Neural progenitor cell (in vitro differentiated cells): ENCODE data around the gene ZNF414. TPM values are rescaled to one million over a fixed set of nuclear protein-coding genes. Genes with fewer than 3 reads are reported as not detected.

Source experiments
- DNase-seq: peaks from one replicate; pipeline ENCODE4 v3.0.0-alpha.2; 2016; ENCODE audit warnings: low spot score
- H2AFZ ChIP-seq: fragments of 200-600 bp; sonication (generic); replicated peaks from 2 replicates; pipeline ENCODE4 v1.6.1; 2016; ENCODE audit warnings: antibody characterized with exemption
- H3F3A ChIP-seq: fragments of 200-600 bp; sonication (generic); 2 replicates; pipeline ENCODE4 v1.6.1; 2016; ENCODE audit warnings: antibody characterized with exemption, low read depth
- H3K27ac ChIP-seq: fragments of 200-600 bp; sonication (generic); 2 replicates; pipeline ENCODE4 v1.5.1; 2016; ENCODE audit warnings: mild to moderate bottlenecking
- H3K27me3 ChIP-seq: fragments of 200-600 bp; sonication (generic); 2 replicates; pipeline ENCODE4 v1.6.1; 2016; ENCODE audit warnings: mild to moderate bottlenecking, moderate library complexity
- H3K36me3 ChIP-seq: fragments of 200-600 bp; sonication (generic); 2 replicates; pipeline ENCODE4 v1.5.1; 2016
- H3K4me1 ChIP-seq: fragments of 200-600 bp; sonication (generic); 2 replicates; pipeline ENCODE4 v1.6.1; 2016; ENCODE audit warnings: mixed run types
- H3K4me2 ChIP-seq: fragments of 200-600 bp; sonication (generic); 2 replicates; pipeline ENCODE4 v1.6.1; 2016
- H3K4me3 ChIP-seq: fragments of 200-600 bp; sonication (generic); 2 replicates; pipeline ENCODE4 v1.5.1; 2016
- H3K79me2 ChIP-seq: fragments of 200-600 bp; sonication (generic); 2 replicates; pipeline ENCODE4 v1.6.1; 2016; ENCODE audit warnings: low read depth
- H3K9ac ChIP-seq: fragments of 200-600 bp; sonication (generic); 2 replicates; pipeline ENCODE4 v1.6.1; 2016
- H3K9me3 ChIP-seq: fragments of 200-600 bp; sonication (generic); 2 replicates; pipeline ENCODE4 v1.5.1; 2016; ENCODE audit warnings: low read depth
- H4K20me1 ChIP-seq: fragments of 200-600 bp; sonication (generic); 2 replicates; pipeline ENCODE4 v1.6.1; 2016; ENCODE audit warnings: low read depth
- H3K27ac Mint-ChIP-seq: 3 replicates; pipeline ENCODE4 v1.8.0; 2021; ENCODE audit warnings: mixed read lengths
- H3K27me3 Mint-ChIP-seq: 2 replicates; pipeline ENCODE4 v1.8.0; 2022; ENCODE audit warnings: low read depth, mild to moderate bottlenecking, inconsistent platforms, moderate library complexity, mixed read lengths; ENCODE audit not compliant: insufficient read depth
- H3K36me3 Mint-ChIP-seq: 3 replicates; pipeline ENCODE4 v1.8.0; 2021; ENCODE audit warnings: mixed read lengths
- H3K4me1 Mint-ChIP-seq: 3 replicates; pipeline ENCODE4 v1.8.0; 2021; ENCODE audit warnings: mixed read lengths
- H3K4me3 Mint-ChIP-seq: 3 replicates; pipeline ENCODE4 v1.8.0; 2021; ENCODE audit warnings: mild to moderate bottlenecking, moderate library complexity, mixed read lengths
- H3K9me3 Mint-ChIP-seq: 3 replicates; pipeline ENCODE4 v1.8.0; 2020; ENCODE audit warnings: mixed read lengths
- EZH2 ChIP-seq: fragments of 200-600 bp; sonication (generic); IDR thresholded peaks from 2 replicates; pipeline ENCODE4 v1.6.1; 2017; ENCODE audit warnings: antibody characterized with exemption, mild to moderate bottlenecking, moderate library complexity
- EZH2phosphoT487 ChIP-seq: fragments of 200-600 bp; sonication (generic); IDR thresholded peaks from 2 replicates; pipeline ENCODE4 v1.6.1; 2017; ENCODE audit warnings: antibody characterized with exemption
- total RNA-seq: library from RNA; depleted of rRNA; stranded (reverse); fragments of >200 nt; gene quantifications from 2 replicates; pipeline ENCODE4 v1.2.3, GENCODE V29; 2015; ENCODE audit warnings: low replicate concordance
- TF ChIP-seq, protein P1 (sequence below): fragments of 200-600 bp; sonication (generic); IDR thresholded peaks from 2 replicates; pipeline ENCODE4 v1.5.1; 2017; ENCODE audit warnings: antibody characterized with exemption, mild to moderate bottlenecking

Gene ZNF414
- total RNA-seq, 1 donor from 2014 or later: 1.8 TPM

DNA sequence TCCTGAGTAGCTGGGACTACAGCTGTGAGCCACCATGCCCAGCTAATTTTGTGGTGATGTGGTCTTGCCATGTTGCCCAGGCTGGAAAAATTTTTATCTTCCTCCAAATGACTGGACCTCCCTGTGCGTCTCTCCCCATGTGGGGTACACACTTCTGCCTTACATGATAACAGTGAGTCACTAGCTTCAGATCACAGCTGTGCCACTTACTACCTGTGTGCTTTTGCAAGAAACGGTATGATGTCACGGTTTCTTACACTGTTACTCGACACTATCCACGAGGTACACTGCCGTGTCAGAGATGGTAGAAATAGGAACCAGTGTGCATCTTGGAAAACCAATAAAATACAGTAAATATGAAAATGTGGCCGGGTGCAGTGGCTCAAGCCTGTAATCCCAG is 17.5 kb upstream of the ZNF414 start:
- Histone ChIP-seq H3K9ac (no peak overlapping the region), H3K9me3 (no peaks in the 10 kb centered on the region), H3F3A (no peaks in the 10 kb centered on the region), H3K36me3 (no peaks in the 10 kb centered on the region), H3K79me2 (no peaks in the 10 kb centered on the region), H4K20me1 (peaks cover 9% of the 10 kb centered on the region), H3K4me3 (no peak overlapping the region), H3K27ac (no peak overlapping the region), H3K27me3 (peaks cover 8% of the 10 kb centered on the region), H2AFZ (no peak overlapping the region), H3K4me2 (no peak overlapping the region), H3K4me1 (no peaks in the 10 kb centered on the region)
- peaks cover 8% of the 10 kb centered on the region for H3K27me3 Mint-ChIP-seq
- no peaks in the 10 kb centered on the region for H3K9me3 Mint-ChIP-seq
- H3K27ac Mint-ChIP-seq: no peak overlapping the region
- DNase-seq: no peak
- H3K4me3 Mint-ChIP-seq: peak overlapping the region; percentile 58
- TF ChIP-seq EZH2: no peak
- TF ChIP-seq, protein P1, sequence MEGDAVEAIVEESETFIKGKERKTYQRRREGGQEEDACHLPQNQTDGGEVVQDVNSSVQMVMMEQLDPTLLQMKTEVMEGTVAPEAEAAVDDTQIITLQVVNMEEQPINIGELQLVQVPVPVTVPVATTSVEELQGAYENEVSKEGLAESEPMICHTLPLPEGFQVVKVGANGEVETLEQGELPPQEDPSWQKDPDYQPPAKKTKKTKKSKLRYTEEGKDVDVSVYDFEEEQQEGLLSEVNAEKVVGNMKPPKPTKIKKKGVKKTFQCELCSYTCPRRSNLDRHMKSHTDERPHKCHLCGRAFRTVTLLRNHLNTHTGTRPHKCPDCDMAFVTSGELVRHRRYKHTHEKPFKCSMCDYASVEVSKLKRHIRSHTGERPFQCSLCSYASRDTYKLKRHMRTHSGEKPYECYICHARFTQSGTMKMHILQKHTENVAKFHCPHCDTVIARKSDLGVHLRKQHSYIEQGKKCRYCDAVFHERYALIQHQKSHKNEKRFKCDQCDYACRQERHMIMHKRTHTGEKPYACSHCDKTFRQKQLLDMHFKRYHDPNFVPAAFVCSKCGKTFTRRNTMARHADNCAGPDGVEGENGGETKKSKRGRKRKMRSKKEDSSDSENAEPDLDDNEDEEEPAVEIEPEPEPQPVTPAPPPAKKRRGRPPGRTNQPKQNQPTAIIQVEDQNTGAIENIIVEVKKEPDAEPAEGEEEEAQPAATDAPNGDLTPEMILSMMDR: no peak
- no peak for TF ChIP-seq EZH2phosphoT487
- H3K36me3 Mint-ChIP-seq: peaks cover 5% of the 10 kb centered on the region
- H3K4me1 Mint-ChIP-seq: peaks cover 4% of the 10 kb centered on the region

DNA sequence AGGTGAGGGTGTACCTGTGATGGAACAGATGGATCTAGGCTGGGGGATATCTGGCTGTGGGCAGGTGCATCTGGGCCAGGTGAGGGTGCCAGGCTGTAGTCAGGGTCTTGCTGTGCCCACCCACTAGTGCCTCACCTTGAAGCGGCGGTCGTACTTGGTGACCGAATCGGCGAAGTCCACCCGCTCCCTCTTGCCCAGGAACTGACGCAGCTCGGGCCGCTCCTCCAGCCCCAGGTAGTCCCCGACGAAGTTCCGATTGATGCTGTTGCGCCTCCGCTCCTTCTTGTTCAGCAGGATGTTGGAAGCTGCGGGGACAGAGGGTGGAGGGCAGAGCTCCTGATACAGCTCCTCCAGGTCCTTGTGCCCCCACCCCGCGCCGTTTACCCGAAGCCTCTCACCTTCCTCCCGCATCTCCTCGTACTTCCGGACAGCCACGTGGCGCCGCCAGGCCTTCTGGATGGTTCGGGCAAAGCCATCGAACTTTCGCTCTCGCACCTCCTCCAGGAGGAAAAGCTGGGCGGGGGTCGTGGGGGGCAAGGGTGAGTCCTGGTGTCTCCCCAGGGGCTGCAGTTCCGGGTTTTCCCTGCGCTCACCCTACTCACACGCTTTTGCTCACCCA is 16.2 kb upstream of the ZNF414 start:
- peaks cover 4% of the 10 kb centered on the region for H3K4me1 Mint-ChIP-seq
- DNase-seq: no peak
- H3K4me2 ChIP-seq: no peak overlapping the region
- H3K36me3 ChIP-seq: no peaks in the 10 kb centered on the region
- H3K27ac Mint-ChIP-seq: no peak overlapping the region
- no peaks in the 10 kb centered on the region for H3K79me2 ChIP-seq
- H3K4me3 Mint-ChIP-seq: no peak overlapping the region
- TF ChIP-seq EZH2: no peak
- TF ChIP-seq EZH2phosphoT487: no peak
- TF ChIP-seq, protein P1: no peak
- H3K27me3 Mint-ChIP-seq: peaks cover 8% of the 10 kb centered on the region
- peaks cover 5% of the 10 kb centered on the region for H3K36me3 Mint-ChIP-seq
- no peak overlapping the region for H3K9ac ChIP-seq
- no peak overlapping the region for H3K27ac ChIP-seq
- H4K20me1 ChIP-seq: peaks cover 9% of the 10 kb centered on the region
- H3F3A ChIP-seq: peaks cover 4% of the 10 kb centered on the region
- H3K9me3 ChIP-seq: no peaks in the 10 kb centered on the region
- no peak overlapping the region for H2AFZ ChIP-seq
- H3K27me3 ChIP-seq: peaks cover 8% of the 10 kb centered on the region
- no peak overlapping the region for H3K4me3 ChIP-seq
- H3K4me1 ChIP-seq: no peaks in the 10 kb centered on the region
- H3K9me3 Mint-ChIP-seq: no peaks in the 10 kb centered on the region

DNA sequence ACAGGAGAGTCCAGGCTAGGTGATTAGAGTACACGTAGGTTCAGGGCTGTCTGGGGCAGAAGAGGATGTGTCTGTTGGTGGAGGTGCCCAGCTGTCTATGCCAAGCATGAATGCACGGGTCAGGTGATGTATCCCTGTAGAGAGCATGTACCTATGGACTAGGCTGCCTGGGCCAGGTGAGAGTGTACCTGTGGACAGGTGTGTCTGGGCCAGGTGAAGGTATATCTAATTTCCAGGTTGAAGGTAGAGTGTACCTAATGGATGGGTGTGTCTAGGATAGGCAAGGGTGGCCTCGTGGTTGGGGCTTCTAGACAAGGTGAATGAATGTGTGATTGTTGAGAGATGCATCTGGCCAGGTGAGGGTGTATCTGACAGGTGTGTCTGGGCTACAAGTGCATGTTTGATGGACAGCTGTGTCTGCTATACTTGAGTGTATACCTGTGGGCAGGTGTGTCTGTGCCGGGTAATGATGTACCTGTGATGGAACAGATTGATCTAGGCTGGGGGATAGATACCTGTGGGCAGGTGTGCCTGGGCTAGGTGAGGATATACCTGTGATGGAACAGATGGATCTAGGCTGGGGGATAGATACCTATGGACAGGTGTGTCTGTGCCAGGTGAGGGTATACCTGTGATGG is 15.5 kb upstream of the ZNF414 start:
- H3K27ac ChIP-seq: no peak overlapping the region
- peaks cover 8% of the 10 kb centered on the region for H3K27me3 Mint-ChIP-seq
- peaks cover 4% of the 10 kb centered on the region for H3K4me1 Mint-ChIP-seq
- peaks cover 8% of the 10 kb centered on the region for H3K27me3 ChIP-seq
- TF ChIP-seq EZH2 (no peak), EZH2phosphoT487 (no peak)
- TF ChIP-seq, protein P1: no peak
- H3K9me3 ChIP-seq: no peaks in the 10 kb centered on the region
- no peaks in the 10 kb centered on the region for H3K9me3 Mint-ChIP-seq
- H2AFZ ChIP-seq: no peak overlapping the region
- H3K4me3 Mint-ChIP-seq: no peak overlapping the region
- peaks cover 9% of the 10 kb centered on the region for H4K20me1 ChIP-seq
- H3K79me2 ChIP-seq: no peaks in the 10 kb centered on the region
- peaks cover 4% of the 10 kb centered on the region for H3F3A ChIP-seq
- H3K4me1 ChIP-seq: no peaks in the 10 kb centered on the region
- no peak overlapping the region for H3K4me3 ChIP-seq
- H3K9ac ChIP-seq: no peak overlapping the region
- no peak overlapping the region for H3K27ac Mint-ChIP-seq
- no peak overlapping the region for H3K4me2 ChIP-seq
- no peaks in the 10 kb centered on the region for H3K36me3 ChIP-seq
- no peak for DNase-seq
- H3K36me3 Mint-ChIP-seq: peaks cover 5% of the 10 kb centered on the region
